Uterus (tissue), 2 donors: ENCODE measurements around the gene VASP.

ENCODE experiments used
- POLR2A ChIP-seq, 2 donors: fragments of 450-650 bp; IDR thresholded peaks; one replicate each; pipeline ENCODE4 v1.6.1; 2016; ENCODE audit warnings: antibody characterized with exemption in 2 of 2, mild to moderate bottlenecking in 1 of 2, moderate library complexity in 1 of 2
- TF ChIP-seq, protein P1 (sequence below), 4 experiments: fragments of 200-600 bp in 2 of 4; fragments of 450-650 bp in 2 of 4; sonication (generic) in 2 of 4; IDR thresholded peaks; one replicate each; pipeline ENCODE4 v1.5.1; 2016 to 2019; ENCODE audit warnings: antibody characterized with exemption in 4 of 4, mild to moderate bottlenecking in 2 of 4, moderate library complexity in 1 of 4

DNA sequence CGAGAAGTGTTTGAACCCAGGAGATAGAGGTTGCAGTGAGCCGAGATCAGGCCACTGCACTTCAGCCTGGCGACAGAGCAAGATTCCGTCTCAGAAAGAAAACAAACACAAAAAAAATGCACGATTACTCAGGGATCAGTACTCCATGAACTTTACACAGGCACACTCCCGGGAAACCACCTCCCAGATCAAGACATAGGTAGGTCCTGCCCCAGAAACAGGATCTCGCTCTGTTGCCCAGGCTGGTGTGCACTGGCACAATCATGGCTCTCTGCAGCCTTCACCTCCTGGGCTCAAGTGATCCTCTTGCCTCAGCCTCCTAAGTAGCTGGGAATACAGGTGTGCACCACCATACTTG, 11.2 kb downstream of the VASP start:
- TF ChIP-seq, protein P1, sequence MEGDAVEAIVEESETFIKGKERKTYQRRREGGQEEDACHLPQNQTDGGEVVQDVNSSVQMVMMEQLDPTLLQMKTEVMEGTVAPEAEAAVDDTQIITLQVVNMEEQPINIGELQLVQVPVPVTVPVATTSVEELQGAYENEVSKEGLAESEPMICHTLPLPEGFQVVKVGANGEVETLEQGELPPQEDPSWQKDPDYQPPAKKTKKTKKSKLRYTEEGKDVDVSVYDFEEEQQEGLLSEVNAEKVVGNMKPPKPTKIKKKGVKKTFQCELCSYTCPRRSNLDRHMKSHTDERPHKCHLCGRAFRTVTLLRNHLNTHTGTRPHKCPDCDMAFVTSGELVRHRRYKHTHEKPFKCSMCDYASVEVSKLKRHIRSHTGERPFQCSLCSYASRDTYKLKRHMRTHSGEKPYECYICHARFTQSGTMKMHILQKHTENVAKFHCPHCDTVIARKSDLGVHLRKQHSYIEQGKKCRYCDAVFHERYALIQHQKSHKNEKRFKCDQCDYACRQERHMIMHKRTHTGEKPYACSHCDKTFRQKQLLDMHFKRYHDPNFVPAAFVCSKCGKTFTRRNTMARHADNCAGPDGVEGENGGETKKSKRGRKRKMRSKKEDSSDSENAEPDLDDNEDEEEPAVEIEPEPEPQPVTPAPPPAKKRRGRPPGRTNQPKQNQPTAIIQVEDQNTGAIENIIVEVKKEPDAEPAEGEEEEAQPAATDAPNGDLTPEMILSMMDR (IDR thresholded peaks at IDR 0.05): no peak
- no peak for TF ChIP-seq POLR2A (IDR thresholded peaks at IDR 0.05)
